ENCODE data around the gene ECE2.

ECE2 gene

GRCh38 chr3:184277366-184277765 is 1.5 kb downstream of the ECE2 start:
- DNase-seq: no peak

- DNase-seq: no peak
Measured at GRCh38 chr3:184282941-184283340, 7.1 kb downstream of the ECE2 start.

- DNase-seq: no peak
Measured at GRCh38 chr3:184283681-184284080, 7.9 kb downstream of the ECE2 start.

GRCh38 chr3:184284696-184285095 is 8.9 kb downstream of the ECE2 start:
- DNase-seq: peak; percentile 67

- peak; percentile 30 for DNase-seq
Measured at GRCh38 chr3:184289426-184289938, 13.7 kb downstream of the ECE2 start.

GRCh38 chr3:184290331-184290730 is 14.5 kb downstream of the ECE2 start:
- no peak for DNase-seq

- no peak for DNase-seq
Measured at GRCh38 chr3:184291044-184291737, 15.4 kb downstream of the ECE2 start.

- DNase-seq: no peak
Measured at GRCh38 chr3:184291738-184292445, 16.1 kb downstream of the ECE2 start.

GRCh38 chr3:184295771-184296170 is 19.9 kb downstream of the ECE2 start:
- no peak for DNase-seq

- DNase-seq: no peak
Measured at GRCh38 chr3:184296616-184297015, 20.8 kb downstream of the ECE2 start.

- DNase-seq: peak; percentile 97
Measured at GRCh38 chr3:184298759-184299487, 23.1 kb downstream of the ECE2 start, which contains the start of gene PSMD2. TSS of gene PSMD2 (plus strand) at chr3:184299241. CDS start at chr3:184299267, 26 bp downstream.

GRCh38 chr3:184299488-184300377 is 23.9 kb downstream of the ECE2 start:
- DNase-seq: no peak

- no peak for DNase-seq
Measured at GRCh38 chr3:184300378-184300720, 24.5 kb downstream of the ECE2 start.

GRCh38 chr3:184305577-184305976 is 29.8 kb downstream of the ECE2 start:
- DNase-seq: no peak

- DNase-seq: no peak
Measured at GRCh38 chr3:184306341-184306972, 30.6 kb downstream of the ECE2 start.

- DNase-seq: no peak
Measured at GRCh38 chr3:184307915-184308314, 32.1 kb downstream of the ECE2 start.

- no peak for DNase-seq
Measured at GRCh38 chr3:184308744-184309143, 32.9 kb downstream of the ECE2 start.

- no peak for DNase-seq
Measured at GRCh38 chr3:184311633-184312032, 35.8 kb downstream of the ECE2 start.

GRCh38 chr3:184314363-184314699 is 38.5 kb downstream of the ECE2 start, which contains the start of gene EIF4G1:
TSS of gene EIF4G1 (plus strand) at chr3:184314606. CDS start at chr3:184315797, 1,191 bp downstream.
- DNase-seq: peak; percentile 87

- peak; percentile 55 for DNase-seq
Measured at GRCh38 chr3:184314700-184315542, 39.1 kb downstream of the ECE2 start.

GRCh38 chr3:184315543-184315867 is 39.7 kb downstream of the ECE2 start:
- no peak for DNase-seq

Data from NCI-H1092 (cell line).